ENCODE measurements around the gene THOC5.
"Not testable (repeated sequence)": the region's sequence is repeated elsewhere in the genome, so short reads cannot be mapped to it uniquely, and the experiment has no call there.

Gene THOC5

DNA sequence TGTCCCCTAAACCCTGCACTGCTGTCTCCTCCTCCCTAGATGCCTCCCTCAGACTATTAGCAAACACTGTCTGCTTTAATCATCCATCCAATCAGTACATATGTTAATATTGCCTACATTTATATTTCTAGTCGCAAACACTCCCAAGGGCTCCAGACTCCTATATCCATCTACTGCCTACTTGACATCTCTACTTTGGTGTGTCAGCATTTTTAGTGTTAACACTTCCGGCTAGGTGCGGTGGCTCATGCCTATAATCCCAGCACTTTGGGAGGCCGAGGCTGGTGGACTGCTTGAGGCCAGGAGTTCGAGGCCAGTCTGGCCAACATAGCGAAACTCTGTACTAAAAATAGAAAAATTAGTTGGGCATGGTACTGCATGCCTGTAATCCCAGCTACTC, 5.5 kb upstream of the THOC5 start:
- peaks cover 39 to 43% of the 10 kb centered on the region in 2 donors for H3K36me3 ChIP-seq (ENCODE audit: control insufficient read depth in 2 of 2, insufficient read depth in 2 of 2, low read length in 2 of 2)

DNA sequence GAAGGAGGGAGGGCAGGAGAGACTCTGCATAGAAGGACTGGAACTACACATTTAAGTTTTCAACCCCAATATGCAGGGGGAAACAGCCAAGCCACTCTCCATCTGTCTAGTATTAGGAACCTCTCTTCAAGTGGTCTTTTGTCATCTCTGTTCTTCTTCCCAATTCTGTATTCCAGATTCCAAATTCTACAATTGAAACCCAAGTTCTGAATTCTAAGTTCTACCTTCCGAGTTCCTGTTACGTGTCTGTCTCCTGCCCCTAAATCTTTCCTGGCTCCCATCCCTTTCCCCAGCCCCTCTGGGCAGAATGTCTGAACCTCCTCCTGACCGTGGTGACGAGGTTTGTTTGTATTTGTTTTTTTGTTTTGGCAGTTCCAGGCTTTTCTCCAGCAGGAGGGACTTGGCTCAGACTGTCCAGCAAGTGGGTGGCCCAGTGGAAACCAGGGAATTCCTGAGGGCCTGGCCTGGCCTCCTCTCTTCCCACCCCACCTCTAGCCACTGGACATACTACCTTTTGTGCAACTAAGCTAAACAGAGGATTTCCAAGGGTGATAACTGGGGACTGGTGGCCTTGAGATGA, 1.6 kb upstream of the THOC5 start:
- Histone ChIP-seq H3K9me3 (ENCODE audit: control insufficient read depth in 2 of 2, low read length in 2 of 2) (no peaks in the 10 kb centered on the region), H3K4me3 (ENCODE audit: low read length in 2 of 2) (no peak overlapping the region), H3K4me1 (ENCODE audit: control insufficient read depth, insufficient read depth, low read length) (peaks cover 11% of the 10 kb centered on the region), H3K36me3 (ENCODE audit: control insufficient read depth in 2 of 2, insufficient read depth in 2 of 2, low read length in 2 of 2) (peaks cover 24 to 26% of the 10 kb centered on the region in 2 donors), H3K9ac (ENCODE audit: low read length in 2 of 2) (no peak overlapping the region), H3K27me3 (ENCODE audit: control insufficient read depth in 1 of 2, insufficient read depth in 2 of 2, low read length in 2 of 2) (no peaks in the 10 kb centered on the region), H3K27ac (ENCODE audit: low read length) (no peak overlapping the region)

More for the DNA sequence above, 5.5 kb upstream of the THOC5 start:
- Histone ChIP-seq H3K27ac (ENCODE audit: low read length) (no peak overlapping the region), H3K9ac (ENCODE audit: low read length in 2 of 2) (no peak overlapping the region), H3K27me3 (ENCODE audit: control insufficient read depth in 1 of 2, insufficient read depth in 2 of 2, low read length in 2 of 2) (no peaks in the 10 kb centered on the region), H3K4me1 (ENCODE audit: control insufficient read depth, insufficient read depth, low read length) (peaks cover 6% of the 10 kb centered on the region), H3K4me3 (ENCODE audit: low read length in 2 of 2) (no peak overlapping the region), H3K9me3 (ENCODE audit: control insufficient read depth in 2 of 2, low read length in 2 of 2) (no peaks in the 10 kb centered on the region)

DNA sequence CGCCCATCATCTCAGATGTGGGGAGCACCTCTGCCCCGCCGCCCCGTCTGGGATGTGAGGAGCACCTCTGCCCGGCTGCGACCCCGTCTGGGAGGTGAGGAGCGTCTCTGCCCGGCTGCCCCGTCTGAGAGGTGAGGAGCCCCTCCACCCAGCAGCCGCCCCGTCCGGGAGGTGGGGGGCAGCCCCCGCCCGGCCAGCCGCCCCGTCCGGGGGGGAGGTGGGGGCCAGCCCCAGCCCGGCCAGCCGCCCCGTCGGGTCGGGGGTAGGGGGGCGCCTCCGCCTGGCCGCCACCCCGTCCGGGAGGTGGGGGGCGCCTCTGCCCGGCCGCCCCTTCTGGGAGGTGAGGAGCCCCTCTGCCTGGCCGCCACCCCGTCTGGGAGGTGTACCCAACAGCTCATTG, 1.2 kb downstream of the THOC5 start:
- H3K27ac ChIP-seq (ENCODE audit: low read length); H3K27me3 ChIP-seq (ENCODE audit: control insufficient read depth in 1 of 2, insufficient read depth in 2 of 2, low read length in 2 of 2); H3K4me3 ChIP-seq (ENCODE audit: low read length in 2 of 2); H3K9ac ChIP-seq (ENCODE audit: low read length in 2 of 2); H3K9me3 ChIP-seq (ENCODE audit: control insufficient read depth in 2 of 2, low read length in 2 of 2): not testable (repeated sequence)
- Histone ChIP-seq H3K4me1 (ENCODE audit: control insufficient read depth, insufficient read depth, low read length) (peaks cover 11% of the 10 kb centered on the region), H3K36me3 (ENCODE audit: control insufficient read depth in 2 of 2, insufficient read depth in 2 of 2, low read length in 2 of 2) (peaks cover 22% of the 10 kb centered on the region in 2 donors)

DNA sequence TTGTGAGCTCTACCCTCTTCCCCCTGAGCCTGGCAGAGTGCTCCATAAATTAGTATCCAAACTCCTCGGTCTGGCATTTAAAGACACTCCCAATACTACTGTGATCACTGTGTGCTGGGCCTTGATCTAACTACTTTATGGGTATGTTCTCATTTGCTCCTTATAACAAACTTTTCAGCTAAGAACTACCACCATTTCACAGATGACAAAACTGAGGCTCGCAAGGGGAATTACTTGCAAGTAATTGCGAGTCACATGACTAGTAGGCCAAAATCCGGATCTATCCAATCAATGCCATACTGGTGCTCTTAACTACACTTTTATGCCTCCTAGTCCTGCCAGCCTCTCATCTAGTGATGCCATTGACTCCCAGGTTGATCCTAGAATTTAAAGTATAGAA, 3.6 kb downstream of the THOC5 start:
- peaks cover 11% of the 10 kb centered on the region for H3K4me1 ChIP-seq (ENCODE audit: control insufficient read depth, insufficient read depth, low read length)
- no peaks in the 10 kb centered on the region for H3K27me3 ChIP-seq (ENCODE audit: control insufficient read depth in 1 of 2, insufficient read depth in 2 of 2, low read length in 2 of 2)
- H3K36me3 ChIP-seq (ENCODE audit: control insufficient read depth in 2 of 2, insufficient read depth in 2 of 2, low read length in 2 of 2), result peaks cover 12 to 16% of the 10 kb centered on the region in 2 donors
- no peak overlapping the region for H3K9ac ChIP-seq (ENCODE audit: low read length in 2 of 2)
- H3K9me3 ChIP-seq (ENCODE audit: control insufficient read depth in 2 of 2, low read length in 2 of 2), result no peaks in the 10 kb centered on the region
- H3K27ac ChIP-seq (ENCODE audit: low read length), result no peak overlapping the region
- no peak overlapping the region for H3K4me3 ChIP-seq (ENCODE audit: low read length in 2 of 2)

DNA sequence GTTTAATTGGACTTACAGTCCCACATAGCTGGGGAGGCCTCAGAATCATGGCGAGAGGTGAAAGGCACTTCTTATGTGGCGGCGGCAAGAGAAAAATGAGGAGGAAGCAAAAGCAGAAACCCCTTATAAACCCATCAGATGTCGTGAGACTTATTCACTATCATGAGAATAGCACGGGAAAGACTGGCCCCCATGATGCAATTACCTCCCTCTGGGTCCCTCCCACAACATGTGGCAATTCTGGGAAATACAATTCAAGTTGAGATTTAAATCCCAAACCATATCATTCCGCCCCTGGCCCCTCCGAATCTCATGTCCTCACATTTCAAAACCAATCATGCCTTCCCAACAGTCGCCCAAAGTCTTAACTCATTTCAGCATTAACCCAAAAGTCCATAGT, 8.5 kb downstream of the THOC5 start:
- H3K36me3 ChIP-seq (ENCODE audit: control insufficient read depth in 2 of 2, insufficient read depth in 2 of 2, low read length in 2 of 2), result peaks cover 33 to 35% of the 10 kb centered on the region in 2 donors
- not testable (repeated sequence) for H3K4me3 ChIP-seq (ENCODE audit: low read length in 2 of 2); H3K27me3 ChIP-seq (ENCODE audit: control insufficient read depth in 1 of 2, insufficient read depth in 2 of 2, low read length in 2 of 2)

DNA sequence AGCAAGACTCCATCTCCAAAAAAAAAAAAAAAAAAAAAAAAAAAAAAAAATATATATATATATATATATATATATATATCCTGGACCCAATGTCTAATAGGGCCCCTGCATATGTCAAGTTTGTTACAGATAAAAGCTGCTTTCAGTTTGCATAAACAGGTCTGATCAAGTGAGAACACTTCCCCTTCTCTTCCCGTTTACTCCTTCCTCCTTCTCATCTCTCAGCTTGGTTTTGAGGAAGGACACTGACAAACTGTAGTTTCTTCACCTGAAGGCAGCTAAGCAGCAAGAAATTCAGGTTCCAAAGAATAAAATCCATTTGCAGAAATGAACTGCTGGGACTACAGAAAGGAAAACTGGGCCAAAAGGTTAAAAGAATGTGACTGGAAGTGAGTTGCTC, 11.7 kb downstream of the THOC5 start:
- Histone ChIP-seq H3K4me1 (ENCODE audit: control insufficient read depth, insufficient read depth, low read length) (no peaks in the 10 kb centered on the region), H3K9me3 (ENCODE audit: control insufficient read depth in 2 of 2, low read length in 2 of 2) (no peaks in the 10 kb centered on the region), H3K9ac (ENCODE audit: low read length in 2 of 2) (no peak overlapping the region), H3K36me3 (ENCODE audit: control insufficient read depth in 2 of 2, insufficient read depth in 2 of 2, low read length in 2 of 2) (peaks cover 31 to 39% of the 10 kb centered on the region in 2 donors), H3K4me3 (ENCODE audit: low read length in 2 of 2) (no peak overlapping the region), H3K27me3 (ENCODE audit: control insufficient read depth in 1 of 2, insufficient read depth in 2 of 2, low read length in 2 of 2) (no peaks in the 10 kb centered on the region), H3K27ac (ENCODE audit: low read length) (no peak overlapping the region)

More for the DNA sequence above, 8.5 kb downstream of the THOC5 start:
- H3K9ac ChIP-seq (ENCODE audit: low read length in 2 of 2); H3K9me3 ChIP-seq (ENCODE audit: control insufficient read depth in 2 of 2, low read length in 2 of 2); H3K27ac ChIP-seq (ENCODE audit: low read length); H3K4me1 ChIP-seq (ENCODE audit: control insufficient read depth, insufficient read depth, low read length): not testable (repeated sequence)

DNA sequence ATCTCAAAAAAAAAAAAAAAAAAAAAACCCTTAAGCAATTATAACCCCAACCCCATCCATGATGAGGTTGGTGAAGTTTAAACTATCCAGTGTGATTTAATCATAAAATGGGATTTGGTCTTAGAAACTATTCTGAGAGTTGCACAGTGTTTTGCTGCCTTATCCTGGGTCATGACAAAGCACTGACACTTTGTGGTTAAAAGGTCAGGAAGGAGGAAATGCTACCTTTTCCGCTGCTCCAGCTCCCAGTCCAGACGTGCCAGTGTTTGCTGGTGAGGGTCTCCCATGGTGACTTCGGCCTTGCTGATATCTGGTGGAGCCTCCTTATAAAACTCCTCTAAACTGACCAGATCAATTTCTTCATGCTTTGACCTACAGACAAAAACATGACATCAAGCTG, 14.5 kb downstream of the THOC5 start:
- H3K4me1 ChIP-seq (ENCODE audit: control insufficient read depth, insufficient read depth, low read length), result no peaks in the 10 kb centered on the region
- H3K27ac ChIP-seq (ENCODE audit: low read length), result no peak overlapping the region
- H3K9ac ChIP-seq (ENCODE audit: low read length in 2 of 2), result no peak overlapping the region
- no peaks in the 10 kb centered on the region for H3K9me3 ChIP-seq (ENCODE audit: control insufficient read depth in 2 of 2, low read length in 2 of 2)
- no peaks in the 10 kb centered on the region for H3K27me3 ChIP-seq (ENCODE audit: control insufficient read depth in 1 of 2, insufficient read depth in 2 of 2, low read length in 2 of 2)
- H3K36me3 ChIP-seq (ENCODE audit: control insufficient read depth in 2 of 2, insufficient read depth in 2 of 2, low read length in 2 of 2), result peaks cover 42 to 54% of the 10 kb centered on the region in 2 donors
- no peak overlapping the region for H3K4me3 ChIP-seq (ENCODE audit: low read length in 2 of 2)

DNA sequence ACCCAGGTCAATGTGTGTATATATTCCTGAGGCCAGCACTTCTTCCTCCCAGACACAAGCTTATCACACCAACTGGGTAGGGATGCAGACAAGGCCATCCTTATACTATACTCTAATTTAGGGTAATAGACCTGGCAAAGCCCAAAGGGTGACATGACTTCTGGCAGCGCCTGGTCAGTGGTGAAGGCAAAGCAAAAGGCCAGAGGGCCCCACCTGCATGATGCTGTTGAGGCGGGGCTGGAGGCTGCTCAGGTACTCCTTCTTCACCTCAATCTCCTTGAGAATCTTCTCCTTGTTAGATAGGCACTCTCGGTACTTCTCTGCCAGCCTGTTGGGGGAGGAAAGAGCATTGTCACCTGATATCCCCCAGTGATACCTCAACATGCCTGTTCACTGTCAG, 17.1 kb downstream of the THOC5 start:
- H3K4me3 ChIP-seq (ENCODE audit: low read length in 2 of 2), result no peak overlapping the region
- H3K9ac ChIP-seq (ENCODE audit: low read length in 2 of 2), result no peak overlapping the region
- no peaks in the 10 kb centered on the region for H3K9me3 ChIP-seq (ENCODE audit: control insufficient read depth in 2 of 2, low read length in 2 of 2)
- H3K4me1 ChIP-seq (ENCODE audit: control insufficient read depth, insufficient read depth, low read length), result no peaks in the 10 kb centered on the region
- no peaks in the 10 kb centered on the region for H3K27me3 ChIP-seq (ENCODE audit: control insufficient read depth in 1 of 2, insufficient read depth in 2 of 2, low read length in 2 of 2)
- H3K36me3 ChIP-seq (ENCODE audit: control insufficient read depth in 2 of 2, insufficient read depth in 2 of 2, low read length in 2 of 2), result peaks cover 41 to 53% of the 10 kb centered on the region in 2 donors
- no peak overlapping the region for H3K27ac ChIP-seq (ENCODE audit: low read length)

DNA sequence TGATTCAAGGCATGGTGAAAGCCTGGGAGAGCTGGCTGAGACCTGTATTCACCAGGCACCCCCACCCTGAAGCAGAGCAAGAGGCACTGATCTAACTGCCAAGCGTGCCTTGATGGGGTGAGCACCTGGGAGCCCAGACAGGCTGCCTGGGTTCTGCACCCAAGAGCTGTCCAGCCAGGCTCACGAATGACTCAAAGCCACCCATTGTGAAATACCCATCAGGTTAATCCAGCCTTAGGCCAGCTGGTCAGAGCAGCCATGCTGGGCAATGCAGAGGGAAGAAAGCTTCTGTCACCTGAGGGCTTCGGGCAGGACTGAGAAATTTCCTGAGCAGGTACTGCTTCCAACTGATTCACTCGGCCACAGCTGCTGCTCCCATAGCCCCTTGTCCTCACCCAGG, 22.1 kb downstream of the THOC5 start:
- Histone ChIP-seq H3K36me3 (ENCODE audit: control insufficient read depth in 2 of 2, insufficient read depth in 2 of 2, low read length in 2 of 2) (peaks cover 53 to 70% of the 10 kb centered on the region in 2 donors), H3K27ac (ENCODE audit: low read length) (no peak overlapping the region), H3K9ac (ENCODE audit: low read length in 2 of 2) (no peak overlapping the region), H3K4me3 (ENCODE audit: low read length in 2 of 2) (no peak overlapping the region), H3K4me1 (ENCODE audit: control insufficient read depth, insufficient read depth, low read length) (no peaks in the 10 kb centered on the region), H3K9me3 (ENCODE audit: control insufficient read depth in 2 of 2, low read length in 2 of 2) (no peaks in the 10 kb centered on the region), H3K27me3 (ENCODE audit: control insufficient read depth in 1 of 2, insufficient read depth in 2 of 2, low read length in 2 of 2) (no peaks in the 10 kb centered on the region)

DNA sequence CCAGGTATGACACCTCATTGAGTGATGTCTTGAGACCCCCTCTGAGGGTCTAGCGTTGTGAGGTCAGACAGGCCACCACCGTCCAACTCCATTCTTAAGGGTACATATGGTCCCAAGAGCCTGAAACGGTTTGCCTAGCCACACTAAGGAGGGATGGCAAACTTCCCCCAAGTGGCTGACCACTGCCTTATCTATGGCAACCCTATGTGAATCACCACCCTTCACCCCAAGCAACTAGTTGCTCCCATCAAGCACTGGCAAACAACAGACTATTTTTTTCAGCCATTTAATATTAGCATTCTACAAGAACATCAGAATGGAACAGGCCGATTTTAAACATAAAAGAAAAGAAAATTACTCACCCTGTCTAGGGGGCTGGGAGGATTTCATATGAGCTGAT, 22.8 kb downstream of the THOC5 start:
- Histone ChIP-seq H3K27me3 (ENCODE audit: control insufficient read depth in 1 of 2, insufficient read depth in 2 of 2, low read length in 2 of 2) (no peaks in the 10 kb centered on the region), H3K9ac (ENCODE audit: low read length in 2 of 2) (no peak overlapping the region), H3K27ac (ENCODE audit: low read length) (no peak overlapping the region), H3K9me3 (ENCODE audit: control insufficient read depth in 2 of 2, low read length in 2 of 2) (no peaks in the 10 kb centered on the region), H3K4me3 (ENCODE audit: low read length in 2 of 2) (no peak overlapping the region), H3K36me3 (ENCODE audit: control insufficient read depth in 2 of 2, insufficient read depth in 2 of 2, low read length in 2 of 2) (peaks cover 49 to 66% of the 10 kb centered on the region in 2 donors), H3K4me1 (ENCODE audit: control insufficient read depth, insufficient read depth, low read length) (no peaks in the 10 kb centered on the region)

DNA sequence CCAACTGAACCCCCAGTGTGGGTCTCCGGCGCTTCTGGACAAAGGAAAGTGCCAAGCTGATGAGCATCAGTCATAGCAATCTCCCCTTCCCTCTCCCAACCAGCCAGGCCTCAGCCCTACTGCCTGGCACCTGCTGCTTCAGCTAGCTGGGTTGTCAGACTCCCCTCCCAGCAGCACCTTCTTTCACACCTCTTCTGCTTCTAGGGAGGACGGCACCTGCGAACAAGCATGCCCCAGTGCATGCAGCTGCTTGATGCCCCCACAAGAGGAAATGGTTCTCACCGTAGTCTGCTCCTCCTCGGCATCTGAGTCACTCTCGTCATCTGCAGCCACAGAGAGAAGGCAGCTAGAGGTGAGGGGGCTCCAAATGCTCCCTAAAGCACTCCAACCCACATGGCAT, 25.4 kb downstream of the THOC5 start:
- no peak overlapping the region for H3K9ac ChIP-seq (ENCODE audit: low read length in 2 of 2)
- no peaks in the 10 kb centered on the region for H3K27me3 ChIP-seq (ENCODE audit: control insufficient read depth in 1 of 2, insufficient read depth in 2 of 2, low read length in 2 of 2)
- H3K4me1 ChIP-seq (ENCODE audit: control insufficient read depth, insufficient read depth, low read length), result no peaks in the 10 kb centered on the region
- no peak overlapping the region for H3K4me3 ChIP-seq (ENCODE audit: low read length in 2 of 2)
- H3K36me3 ChIP-seq (ENCODE audit: control insufficient read depth in 2 of 2, insufficient read depth in 2 of 2, low read length in 2 of 2), result peaks cover 69 to 70% of the 10 kb centered on the region in 2 donors
- no peaks in the 10 kb centered on the region for H3K9me3 ChIP-seq (ENCODE audit: control insufficient read depth in 2 of 2, low read length in 2 of 2)
- no peak overlapping the region for H3K27ac ChIP-seq (ENCODE audit: low read length)

All from stomach smooth muscle (tissue), 2 donors.